SK-N-SH (cell line): ENCODE measurements around the gene PKP2. TPM values are rescaled to one million over a fixed set of nuclear protein-coding genes. Genes with fewer than 3 reads are reported as not detected.

ENCODE experiments used
- CTCF ChIA-PET: fragments of 300-600, 350-600 bp; formaldehyde crosslinking; extraction: SDS; loops from one replicate; lab custom pipeline; 2021; lab: Yijun Ruan, JAX
- POLR2A ChIA-PET: fragments of 350-600 bp; sonication (Branson Sonifier 250); formaldehyde crosslinking; extraction: SDS; loops from one replicate; lab custom pipeline; 2020; ENCODE audit warnings: antibody characterized with exemption, inconsistent platforms; lab: Yijun Ruan, JAX
- DNase-seq: peaks from one replicate; pipeline ENCODE4 v3.0.0; 2012
- H2AFZ ChIP-seq: fragments of 200-600 bp; sonication (generic); 2 replicates; pipeline ENCODE4 v1.8.1; 2016; ENCODE audit warnings: antibody characterized with exemption, mild to moderate bottlenecking, low read depth
- H3F3A ChIP-seq: fragments of 200-600 bp; sonication (generic); replicated peaks from 2 replicates; pipeline ENCODE3; 2016; ENCODE audit warnings: antibody characterized with exemption, mild to moderate bottlenecking; ENCODE audit not compliant: insufficient read depth
- H3K27ac ChIP-seq, 2 experiments: fragments of 200-500 bp in 1 of 2; fragments of 200-600 bp in 1 of 2; sonication (Bioruptor generic) in 1 of 2; sonication (generic), shearing (Covaris generic) in 1 of 2; 2 replicates each; pipeline versions ENCODE4 v1.5.1 to v1.6.1; 2014 to 2016; ENCODE audit warnings: low read depth in 2 of 2, inconsistent platforms in 1 of 2, low read length in 1 of 2, mild to moderate bottlenecking in 1 of 2, mixed read lengths in 1 of 2
- H3K27me3 ChIP-seq: fragments of 200-600 bp; sonication (generic), shearing (Covaris generic); 2 replicates; pipeline ENCODE4 v1.6.1; 2016; ENCODE audit warnings: mixed run types; ENCODE audit not compliant: insufficient read depth
- H3K36me3 ChIP-seq, 2 experiments: fragments of 200-500 bp in 1 of 2; fragments of 200-600 bp in 1 of 2; sonication (Bioruptor generic) in 1 of 2; sonication (generic) in 1 of 2; replicated peaks in 1 of 2; 2 replicates each; pipeline versions ENCODE3 to v1.5.1; 2014 to 2016; ENCODE audit warnings: low read length in 1 of 2, mild to moderate bottlenecking in 1 of 2; ENCODE audit not compliant: insufficient read depth in 2 of 2, control insufficient read depth in 1 of 2
- H3K4me1 ChIP-seq, 2 experiments: fragments of 200-500 bp in 1 of 2; fragments of 200-600 bp in 1 of 2; sonication (Bioruptor generic) in 1 of 2; sonication (generic), shearing (Covaris generic) in 1 of 2; 2 replicates each; pipeline versions ENCODE4 v1.5.1 to v1.6.1; 2014 to 2016; ENCODE audit warnings: low read depth in 1 of 2, low read length in 1 of 2, mixed run types in 1 of 2; ENCODE audit not compliant: insufficient read depth in 2 of 2, control insufficient read depth in 1 of 2
- H3K4me2 ChIP-seq: fragments of 200-600 bp; sonication (generic), shearing (Covaris generic); 2 replicates; pipeline ENCODE4 v1.6.1; 2017; ENCODE audit warnings: mixed run types
- H3K4me3 ChIP-seq, 2 experiments: fragments of 200-500 bp in 1 of 2; fragments of 200-600 bp in 1 of 2; sonication (Bioruptor generic) in 1 of 2; sonication (generic), shearing (Covaris generic) in 1 of 2; 2 replicates each; pipeline versions ENCODE4 v1.5.1 to v1.8.1; 2014 to 2016; ENCODE audit warnings: low read depth in 2 of 2, inconsistent platforms in 1 of 2, low read length in 1 of 2, mild to moderate bottlenecking in 1 of 2, mixed read lengths in 1 of 2, moderate library complexity in 1 of 2
- H3K79me2 ChIP-seq: fragments of 200-600 bp; sonication (generic); 2 replicates; pipeline ENCODE4 v1.8.1; 2017; ENCODE audit warnings: mild to moderate bottlenecking; ENCODE audit not compliant: insufficient read depth
- H3K9ac ChIP-seq: fragments of 200-600 bp; sonication (generic); 2 replicates; pipeline ENCODE4 v1.6.1; 2017; ENCODE audit warnings: mixed run types
- H3K9me2 ChIP-seq: fragments of 200-600 bp; sonication (generic); 2 replicates; pipeline ENCODE4 v1.6.1; 2017; ENCODE audit warnings: mixed run types
- H3K9me3 ChIP-seq: fragments of 200-600 bp; sonication (generic); 2 replicates; pipeline ENCODE4 v1.6.1; 2017; ENCODE audit warnings: mixed run types, mild to moderate bottlenecking, moderate library complexity
- H4K20me1 ChIP-seq: fragments of 200-600 bp; sonication (generic); 2 replicates; pipeline ENCODE4 v1.6.1; 2017; ENCODE audit warnings: mild to moderate bottlenecking, mixed run types; ENCODE audit not compliant: insufficient read depth
- EP300 ChIP-seq, 2 experiments: IDR thresholded peaks; 2 replicates each; pipeline versions ENCODE4 v1.4.0 to v1.6.1; 2012; ENCODE audit warnings: borderline replicate concordance in 1 of 2, low read depth in 1 of 2, low read length in 1 of 2
- EZH2phosphoT487 ChIP-seq: fragments of 200-600 bp; sonication (generic); IDR thresholded peaks from 2 replicates; pipeline ENCODE4 v1.6.1; 2017; ENCODE audit warnings: low read depth, mixed run types, mild to moderate bottlenecking, antibody characterized with exemption, moderate library complexity, borderline replicate concordance
- GABPA ChIP-seq: IDR thresholded peaks from 2 replicates; pipeline ENCODE4 v1.4.0; 2012; ENCODE audit warnings: low read depth, mild to moderate bottlenecking
- IRF3 ChIP-seq: fragments of 150-350 bp; IDR thresholded peaks from 2 replicates; pipeline ENCODE4 v1.6.1; 2016; ENCODE audit warnings: mild to moderate bottlenecking, low read depth, low read length
- JUND ChIP-seq: IDR thresholded peaks from 2 replicates; pipeline ENCODE4 v1.4.0; 2012
- MEF2A ChIP-seq: IDR thresholded peaks from 2 replicates; pipeline ENCODE4 v1.4.0; 2012; ENCODE audit warnings: low read depth, borderline replicate concordance
- MXI1 ChIP-seq: IDR thresholded peaks from 2 replicates; pipeline ENCODE4 v1.6.1; 2012; ENCODE audit warnings: mild to moderate bottlenecking, low read depth, low read length, improper control_type of control experiment
- NFIC ChIP-seq: IDR thresholded peaks from 2 replicates; pipeline ENCODE4 v1.4.0; 2012; ENCODE audit warnings: borderline replicate concordance
- RAD21 ChIP-seq: IDR thresholded peaks from 2 replicates; pipeline ENCODE4 v1.6.1; 2012; ENCODE audit warnings: mild to moderate bottlenecking, low read length
- RCOR1 ChIP-seq: fragments of 150-350 bp; IDR thresholded peaks from 2 replicates; pipeline ENCODE4 v1.6.1; 2017; ENCODE audit warnings: antibody characterized with exemption, low read length
- RFX5 ChIP-seq: IDR thresholded peaks from 2 replicates; pipeline ENCODE4 v1.6.1; 2012; ENCODE audit warnings: mild to moderate bottlenecking, improper control_type of control experiment, low read length
- RXRA ChIP-seq: IDR thresholded peaks from 2 replicates; pipeline ENCODE4 v1.4.0; 2012; ENCODE audit warnings: low read depth, mild to moderate bottlenecking, borderline replicate concordance
- SIN3A ChIP-seq: IDR thresholded peaks from 2 replicates; pipeline ENCODE4 v1.6.1; 2012; ENCODE audit warnings: low read depth, mild to moderate bottlenecking, low read length, moderate library complexity, borderline replicate concordance
- SMC3 ChIP-seq: IDR thresholded peaks from 2 replicates; pipeline ENCODE4 v1.6.1; 2012; ENCODE audit warnings: low read depth, low read length, improper control_type of control experiment
- TAF1 ChIP-seq: IDR thresholded peaks from 2 replicates; pipeline ENCODE4 v1.6.1; 2012; ENCODE audit warnings: low read depth, mild to moderate bottlenecking, low read length, moderate library complexity, borderline replicate concordance
- TCF12 ChIP-seq: IDR thresholded peaks from 2 replicates; pipeline ENCODE4 v1.4.0; 2012
- TEAD4 ChIP-seq: IDR thresholded peaks from 2 replicates; pipeline ENCODE4 v1.4.0; 2012; ENCODE audit warnings: mild to moderate bottlenecking, borderline replicate concordance; ENCODE audit not compliant: insufficient read depth
- YY1 ChIP-seq: IDR thresholded peaks from 2 replicates; pipeline ENCODE4 v1.4.0; 2012; ENCODE audit warnings: low read depth, mild to moderate bottlenecking
- WGBS: methylation state at CpG from one replicate; pipeline ENCODE4 v1.1.6; 2017; ENCODE audit warnings: low lambda C conversion rate; 5-methylcytosine and 5-hydroxymethylcytosine counted together
- polyA plus RNA-seq, 3 experiments: library from polyadenylated mRNA; depleted of rRNA; stranded (reverse); fragments of >200 nt; gene quantifications; 2 replicates each; pipeline ENCODE4 v1.2.3, GENCODE V29; 2012
- TF ChIP-seq, protein P1 (sequence below): IDR thresholded peaks from 2 replicates; pipeline ENCODE4 v1.4.0; 2012; ENCODE audit warnings: low read depth, borderline replicate concordance
- TF ChIP-seq, protein P2 (sequence below): IDR thresholded peaks from 2 replicates; pipeline ENCODE4; 2012
- TF ChIP-seq, protein P3 (sequence below): fragments of 150-350 bp; IDR thresholded peaks from 2 replicates; pipeline ENCODE4 v1.6.1; 2017; ENCODE audit warnings: antibody characterized with exemption, low read length, low read depth, borderline replicate concordance
- TF ChIP-seq, protein P4 (sequence below): fragments of 200-600 bp; sonication (generic); IDR thresholded peaks from 2 replicates; pipeline ENCODE4 v1.6.1; 2017; ENCODE audit warnings: antibody characterized with exemption, mild to moderate bottlenecking, moderate library complexity

The PKP2 gene
- polyA plus RNA-seq, 1 of the 3 experiments (the other 2 are of a cell fraction) = 0.10 TPM

GRCh38 chr12:32841061-32841460, 55.5 kb downstream of the PKP2 start:
- H3K4me3 ChIP-seq = no peak overlapping the region
- CTCF ChIA-PET = no interaction called here
- H3K27me3 ChIP-seq = no peaks in the 10 kb centered on the region
- DNase-seq = no peak
- H3F3A ChIP-seq = no peaks in the 10 kb centered on the region
- no peak overlapping the region for H2AFZ ChIP-seq
- H3K79me2 ChIP-seq = no peaks in the 10 kb centered on the region
- H3K4me1 ChIP-seq = peaks cover 0 to 5% of the 10 kb centered on the region in 2 experiments; a peak in 2 of 4 replicates
- H3K9ac ChIP-seq = no peak overlapping the region
- POLR2A ChIA-PET = no interaction called here
- no peaks in the 10 kb centered on the region for H3K9me3 ChIP-seq
- H3K4me2 ChIP-seq = no peak overlapping the region
- TF ChIP-seq, protein P1, sequence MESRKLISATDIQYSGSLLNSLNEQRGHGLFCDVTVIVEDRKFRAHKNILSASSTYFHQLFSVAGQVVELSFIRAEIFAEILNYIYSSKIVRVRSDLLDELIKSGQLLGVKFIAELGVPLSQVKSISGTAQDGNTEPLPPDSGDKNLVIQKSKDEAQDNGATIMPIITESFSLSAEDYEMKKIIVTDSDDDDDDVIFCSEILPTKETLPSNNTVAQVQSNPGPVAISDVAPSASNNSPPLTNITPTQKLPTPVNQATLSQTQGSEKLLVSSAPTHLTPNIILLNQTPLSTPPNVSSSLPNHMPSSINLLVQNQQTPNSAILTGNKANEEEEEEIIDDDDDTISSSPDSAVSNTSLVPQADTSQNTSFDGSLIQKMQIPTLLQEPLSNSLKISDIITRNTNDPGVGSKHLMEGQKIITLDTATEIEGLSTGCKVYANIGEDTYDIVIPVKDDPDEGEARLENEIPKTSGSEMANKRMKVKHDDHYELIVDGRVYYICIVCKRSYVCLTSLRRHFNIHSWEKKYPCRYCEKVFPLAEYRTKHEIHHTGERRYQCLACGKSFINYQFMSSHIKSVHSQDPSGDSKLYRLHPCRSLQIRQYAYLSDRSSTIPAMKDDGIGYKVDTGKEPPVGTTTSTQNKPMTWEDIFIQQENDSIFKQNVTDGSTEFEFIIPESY = no peak
- TF ChIP-seq SIN3A (no peak), SMC3 (no peak), MEF2A (no peak), JUND (no peak), YY1 (no peak), GABPA (no peak), RXRA (no peak)
- TF ChIP-seq, protein P2, sequence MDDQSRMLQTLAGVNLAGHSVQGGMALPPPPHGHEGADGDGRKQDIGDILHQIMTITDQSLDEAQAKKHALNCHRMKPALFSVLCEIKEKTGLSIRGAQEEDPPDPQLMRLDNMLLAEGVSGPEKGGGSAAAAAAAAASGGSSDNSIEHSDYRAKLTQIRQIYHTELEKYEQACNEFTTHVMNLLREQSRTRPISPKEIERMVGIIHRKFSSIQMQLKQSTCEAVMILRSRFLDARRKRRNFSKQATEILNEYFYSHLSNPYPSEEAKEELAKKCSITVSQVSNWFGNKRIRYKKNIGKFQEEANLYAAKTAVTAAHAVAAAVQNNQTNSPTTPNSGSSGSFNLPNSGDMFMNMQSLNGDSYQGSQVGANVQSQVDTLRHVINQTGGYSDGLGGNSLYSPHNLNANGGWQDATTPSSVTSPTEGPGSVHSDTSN = no peak
- no peaks in the 10 kb centered on the region for H4K20me1 ChIP-seq
- WGBS = 65% methylated on average over 4 of the region's 4 CpGs
- no peak overlapping the region; a peak in 1 of 4 replicates for H3K27ac ChIP-seq
- no peaks in the 10 kb centered on the region for H3K36me3 ChIP-seq
- no peaks in the 10 kb centered on the region for H3K9me2 ChIP-seq

- 51% methylated on average over 4 of the region's 4 CpGs for WGBS
- Histone ChIP-seq H3K9me2 (no peaks in the 10 kb centered on the region), H3K4me1 (peaks cover 0 to 5% of the 10 kb centered on the region in 2 experiments; a peak in 2 of 4 replicates), H3K27me3 (no peaks in the 10 kb centered on the region), H3K27ac (no peak overlapping the region), H4K20me1 (no peaks in the 10 kb centered on the region), H3K9ac (no peak overlapping the region), H2AFZ (no peak overlapping the region), H3K4me3 (no peak overlapping the region), H3K36me3 (no peaks in the 10 kb centered on the region), H3F3A (no peaks in the 10 kb centered on the region), H3K9me3 (no peaks in the 10 kb centered on the region), H3K79me2 (no peaks in the 10 kb centered on the region), H3K4me2 (no peak overlapping the region)
- POLR2A ChIA-PET = no interaction called here
- DNase-seq = no peak
- CTCF ChIA-PET = no interaction called here
- TF ChIP-seq, protein P3, sequence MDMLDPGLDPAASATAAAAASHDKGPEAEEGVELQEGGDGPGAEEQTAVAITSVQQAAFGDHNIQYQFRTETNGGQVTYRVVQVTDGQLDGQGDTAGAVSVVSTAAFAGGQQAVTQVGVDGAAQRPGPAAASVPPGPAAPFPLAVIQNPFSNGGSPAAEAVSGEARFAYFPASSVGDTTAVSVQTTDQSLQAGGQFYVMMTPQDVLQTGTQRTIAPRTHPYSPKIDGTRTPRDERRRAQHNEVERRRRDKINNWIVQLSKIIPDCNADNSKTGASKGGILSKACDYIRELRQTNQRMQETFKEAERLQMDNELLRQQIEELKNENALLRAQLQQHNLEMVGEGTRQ = no peak
- no peak for TF ChIP-seq TAF1
- TF ChIP-seq MXI1 = no peak
- no peak for TF ChIP-seq JUND
- no peak for TF ChIP-seq SIN3A
- TF ChIP-seq, protein P2 = no peak
- no peak for TF ChIP-seq EP300 (IDR thresholded peaks at IDR 0.05; ENCODE audit: borderline replicate concordance in 1 of 2, low read depth in 1 of 2, low read length in 1 of 2)
- no peak for TF ChIP-seq YY1
- TF ChIP-seq NFIC = no peak
- no peak for TF ChIP-seq EZH2phosphoT487
- no peak for TF ChIP-seq IRF3
- TF ChIP-seq RFX5 = no peak
- TF ChIP-seq TEAD4 = no peak
- TF ChIP-seq RAD21 = no peak
- TF ChIP-seq RCOR1 = no peak
- no peak for TF ChIP-seq TCF12
- TF ChIP-seq, protein P4, sequence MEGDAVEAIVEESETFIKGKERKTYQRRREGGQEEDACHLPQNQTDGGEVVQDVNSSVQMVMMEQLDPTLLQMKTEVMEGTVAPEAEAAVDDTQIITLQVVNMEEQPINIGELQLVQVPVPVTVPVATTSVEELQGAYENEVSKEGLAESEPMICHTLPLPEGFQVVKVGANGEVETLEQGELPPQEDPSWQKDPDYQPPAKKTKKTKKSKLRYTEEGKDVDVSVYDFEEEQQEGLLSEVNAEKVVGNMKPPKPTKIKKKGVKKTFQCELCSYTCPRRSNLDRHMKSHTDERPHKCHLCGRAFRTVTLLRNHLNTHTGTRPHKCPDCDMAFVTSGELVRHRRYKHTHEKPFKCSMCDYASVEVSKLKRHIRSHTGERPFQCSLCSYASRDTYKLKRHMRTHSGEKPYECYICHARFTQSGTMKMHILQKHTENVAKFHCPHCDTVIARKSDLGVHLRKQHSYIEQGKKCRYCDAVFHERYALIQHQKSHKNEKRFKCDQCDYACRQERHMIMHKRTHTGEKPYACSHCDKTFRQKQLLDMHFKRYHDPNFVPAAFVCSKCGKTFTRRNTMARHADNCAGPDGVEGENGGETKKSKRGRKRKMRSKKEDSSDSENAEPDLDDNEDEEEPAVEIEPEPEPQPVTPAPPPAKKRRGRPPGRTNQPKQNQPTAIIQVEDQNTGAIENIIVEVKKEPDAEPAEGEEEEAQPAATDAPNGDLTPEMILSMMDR = no peak
These were observed 56.7 kb downstream of the PKP2 start for GRCh38 chr12:32839828-32840227.
